Sigmoid colon (tissue), 7 donors: ENCODE measurements around the gene TTC17. TPM values are rescaled to one million over a fixed set of nuclear protein-coding genes. Genes with fewer than 3 reads are reported as not detected.

ENCODE experiments used
- DNase-seq: peaks from one replicate; pipeline ENCODE4 v3.0.0-alpha.2; 2019
- H3K27ac ChIP-seq, 4 donors: fragments of 200-600 bp; sonication (generic); one replicate each; pipeline ENCODE4 v1.5.1; 2016 to 2019; ENCODE audit warnings: mild to moderate bottlenecking in 1 of 4
- H3K27me3 ChIP-seq, 3 donors: fragments of 200-600 bp; sonication (generic); one replicate each; pipeline ENCODE4 v1.5.1; 2019; ENCODE audit warnings: mild to moderate bottlenecking in 1 of 3
- H3K36me3 ChIP-seq, 4 donors: fragments of 200-600 bp; sonication (generic); one replicate each; pipeline ENCODE4 v1.5.1; 2016 to 2019
- H3K4me1 ChIP-seq, 4 donors: fragments of 200-600 bp; sonication (generic); one replicate each; pipeline ENCODE4 v1.5.1; 2017 to 2019
- H3K4me3 ChIP-seq, 4 donors: fragments of 200-600 bp; sonication (generic); one replicate each; pipeline ENCODE4 v1.5.1; 2017 to 2019; ENCODE audit warnings: mild to moderate bottlenecking in 2 of 4, moderate library complexity in 1 of 4
- H3K9me3 ChIP-seq, 4 donors: fragments of 200-600 bp in 3 of 4; sonication (generic) in 3 of 4; one replicate each; pipeline versions ENCODE4 v1.5.1 to v1.6.1; 2013 to 2019
- EP300 ChIP-seq, 4 donors: sonication (generic); formaldehyde crosslinking; IDR thresholded peaks; one replicate each; pipeline ENCODE4 v1.6.1; 2017; ENCODE audit warnings: antibody characterized with exemption in 4 of 4
- POLR2A ChIP-seq, 2 donors: fragments of 450-650 bp; IDR thresholded peaks; one replicate each; pipeline ENCODE4 v1.6.1; 2016; ENCODE audit warnings: antibody characterized with exemption in 2 of 2, mild to moderate bottlenecking in 2 of 2, moderate library complexity in 2 of 2
- POLR2AphosphoS5 ChIP-seq, 4 donors: sonication (generic); formaldehyde crosslinking; IDR thresholded peaks; one replicate each; pipeline ENCODE4 v1.6.1; 2017; ENCODE audit warnings: antibody characterized with exemption in 4 of 4
- WGBS, 2 donors: extraction: QIAGEN DNeasy Blood & Tissue Kit; methylation state at CpG; one replicate each; pipeline ENCODE4 v1.1.7; 2013; 5-methylcytosine and 5-hydroxymethylcytosine counted together
- intact Hi-C: fragments of 100-400 bp; cut with DNase I; formaldehyde crosslinking; loops from one replicate; pipeline ENCODE4 v1.15.1; 2023
- polyA plus RNA-seq, 3 donors: library from polyadenylated mRNA; stranded (reverse); fragments of 200-250 nt; gene quantifications; one replicate each; pipeline ENCODE4 v1.2.3, GENCODE V29; 2013
- total RNA-seq, 4 donors: library from RNA; depleted of rRNA; stranded (reverse); fragments of >200 nt; gene quantifications; one replicate each; pipeline ENCODE4 v1.1.0, GENCODE V29; 2016
- TF ChIP-seq, protein P1 (sequence below), 4 experiments: fragments of 450-650 bp in 3 of 4; fragments of 200-600 bp in 1 of 4; IDR thresholded peaks; one replicate each; pipeline ENCODE4 v1.5.1; 2016 to 2019; ENCODE audit warnings: antibody characterized with exemption in 4 of 4, mild to moderate bottlenecking in 3 of 4, moderate library complexity in 2 of 4
- donor health status: healthy with polysubstance abuse.
- donor health status: Bipolar disorder and iron deficiency.
- donor health status: healthy.

TTC17 gene
- total and polyA plus RNA-seq, 7 donors = 8.4 to 102 (median 79.2) TPM

DNA sequence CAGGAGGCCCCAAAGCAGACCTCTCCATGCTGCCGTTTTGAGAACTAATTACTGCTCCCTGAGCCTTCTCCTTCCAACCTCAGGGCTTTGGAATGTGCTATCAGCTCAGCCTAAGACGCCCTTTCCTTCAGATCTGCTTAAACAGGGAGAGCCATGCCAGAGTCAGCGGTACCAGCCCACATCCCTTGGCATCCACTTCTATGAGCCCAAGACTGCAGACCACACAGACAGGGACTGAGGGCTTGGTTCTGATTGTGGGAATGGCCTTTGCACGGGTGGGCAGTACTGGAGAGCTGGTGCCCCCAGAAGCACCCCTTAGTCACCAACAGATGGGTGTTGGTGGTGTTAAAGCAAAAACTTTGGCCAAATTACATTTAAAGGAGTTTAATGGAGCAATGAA is 146.5 kb downstream of the TTC17 start:
- no peaks in the 10 kb centered on the region for H3K9me3 ChIP-seq
- no peaks in the 10 kb centered on the region for H3K36me3 ChIP-seq
- TF ChIP-seq POLR2A (IDR thresholded peaks at IDR 0.05) (no peak), EP300 (IDR thresholded peaks at IDR 0.05) (no peak), POLR2AphosphoS5 (IDR thresholded peaks at IDR 0.05) (no peak)
- TF ChIP-seq, protein P1, sequence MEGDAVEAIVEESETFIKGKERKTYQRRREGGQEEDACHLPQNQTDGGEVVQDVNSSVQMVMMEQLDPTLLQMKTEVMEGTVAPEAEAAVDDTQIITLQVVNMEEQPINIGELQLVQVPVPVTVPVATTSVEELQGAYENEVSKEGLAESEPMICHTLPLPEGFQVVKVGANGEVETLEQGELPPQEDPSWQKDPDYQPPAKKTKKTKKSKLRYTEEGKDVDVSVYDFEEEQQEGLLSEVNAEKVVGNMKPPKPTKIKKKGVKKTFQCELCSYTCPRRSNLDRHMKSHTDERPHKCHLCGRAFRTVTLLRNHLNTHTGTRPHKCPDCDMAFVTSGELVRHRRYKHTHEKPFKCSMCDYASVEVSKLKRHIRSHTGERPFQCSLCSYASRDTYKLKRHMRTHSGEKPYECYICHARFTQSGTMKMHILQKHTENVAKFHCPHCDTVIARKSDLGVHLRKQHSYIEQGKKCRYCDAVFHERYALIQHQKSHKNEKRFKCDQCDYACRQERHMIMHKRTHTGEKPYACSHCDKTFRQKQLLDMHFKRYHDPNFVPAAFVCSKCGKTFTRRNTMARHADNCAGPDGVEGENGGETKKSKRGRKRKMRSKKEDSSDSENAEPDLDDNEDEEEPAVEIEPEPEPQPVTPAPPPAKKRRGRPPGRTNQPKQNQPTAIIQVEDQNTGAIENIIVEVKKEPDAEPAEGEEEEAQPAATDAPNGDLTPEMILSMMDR (IDR thresholded peaks at IDR 0.05) = no peak
- H3K4me3 ChIP-seq = no peak overlapping the region
- intact Hi-C loops = no loop called here
- no peak overlapping the region for H3K27ac ChIP-seq
- no peaks in the 10 kb centered on the region for H3K27me3 ChIP-seq
- H3K4me1 ChIP-seq = no peaks in the 10 kb centered on the region
- 77 to 81% methylated on average over 4 of the region's 4 CpGs for WGBS, 2 donors
- DNase-seq = no peak

DNA sequence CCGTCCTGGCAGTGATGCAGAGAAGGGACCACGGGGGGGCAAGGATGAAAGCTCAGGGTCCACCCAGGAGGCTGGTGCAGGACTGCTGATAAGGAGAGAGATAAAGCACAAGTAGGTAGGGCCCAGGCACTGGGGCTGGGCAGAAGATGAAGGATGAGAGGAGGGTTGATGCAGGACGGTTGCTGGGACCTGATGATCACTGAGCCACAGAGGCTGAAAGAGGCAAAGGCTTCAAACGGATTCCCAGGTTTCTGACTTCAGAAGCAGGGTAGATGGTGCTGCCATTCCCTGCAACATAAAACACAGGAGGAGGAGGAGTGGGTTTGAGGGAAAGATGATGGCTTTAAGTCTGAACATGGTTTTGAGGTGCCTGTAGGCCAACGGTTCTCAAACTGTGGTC is 148.5 kb downstream of the TTC17 start:
- Histone ChIP-seq H3K36me3 (no peaks in the 10 kb centered on the region), H3K27ac (no peak overlapping the region), H3K9me3 (no peaks in the 10 kb centered on the region), H3K4me3 (no peak overlapping the region), H3K27me3 (no peaks in the 10 kb centered on the region), H3K4me1 (no peaks in the 10 kb centered on the region)
- WGBS, 2 donors = 81 to 85% methylated on average over 5 of the region's 5 CpGs
- TF ChIP-seq, protein P1 (IDR thresholded peaks at IDR 0.05) = no peak
- TF ChIP-seq EP300 (IDR thresholded peaks at IDR 0.05) (no peak), POLR2A (IDR thresholded peaks at IDR 0.05) (no peak), POLR2AphosphoS5 (IDR thresholded peaks at IDR 0.05) (no peak)
- DNase-seq = no peak
- intact Hi-C loops = no loop called here

DNA sequence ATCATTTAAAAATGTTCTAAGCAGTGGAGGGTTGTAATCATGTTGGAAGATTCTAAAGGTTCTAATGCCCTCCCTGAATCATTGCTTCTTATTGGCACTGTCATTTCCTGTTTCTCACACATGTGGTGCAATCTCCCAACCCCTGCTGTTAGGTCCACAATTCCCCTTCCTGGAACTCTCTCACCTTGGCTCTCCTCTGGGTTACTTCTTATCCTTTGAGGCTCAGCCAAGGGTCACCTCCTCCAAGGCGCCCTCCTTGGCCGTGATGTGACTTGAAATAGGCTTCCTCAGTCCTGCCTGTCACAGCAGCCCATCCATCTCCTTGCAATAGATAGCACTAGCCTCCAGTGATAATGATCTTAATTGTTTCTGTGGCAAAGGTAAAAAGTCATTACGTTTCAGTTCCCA is 149.8 kb downstream of the TTC17 start:
- DNase-seq = no peak
- no peaks in the 10 kb centered on the region for H3K9me3 ChIP-seq
- H3K4me1 ChIP-seq = no peaks in the 10 kb centered on the region
- WGBS, 2 donors = 9 to 33% methylated on average over 3 of the region's 3 CpGs
- intact Hi-C loops = no loop called here
- H3K4me3 ChIP-seq = no peak overlapping the region
- H3K27ac ChIP-seq = no peak overlapping the region
- H3K36me3 ChIP-seq = no peaks in the 10 kb centered on the region
- no peaks in the 10 kb centered on the region for H3K27me3 ChIP-seq
- TF ChIP-seq EP300 (IDR thresholded peaks at IDR 0.05) (no peak), POLR2AphosphoS5 (IDR thresholded peaks at IDR 0.05) (no peak), POLR2A (IDR thresholded peaks at IDR 0.05) (no peak)

DNA sequence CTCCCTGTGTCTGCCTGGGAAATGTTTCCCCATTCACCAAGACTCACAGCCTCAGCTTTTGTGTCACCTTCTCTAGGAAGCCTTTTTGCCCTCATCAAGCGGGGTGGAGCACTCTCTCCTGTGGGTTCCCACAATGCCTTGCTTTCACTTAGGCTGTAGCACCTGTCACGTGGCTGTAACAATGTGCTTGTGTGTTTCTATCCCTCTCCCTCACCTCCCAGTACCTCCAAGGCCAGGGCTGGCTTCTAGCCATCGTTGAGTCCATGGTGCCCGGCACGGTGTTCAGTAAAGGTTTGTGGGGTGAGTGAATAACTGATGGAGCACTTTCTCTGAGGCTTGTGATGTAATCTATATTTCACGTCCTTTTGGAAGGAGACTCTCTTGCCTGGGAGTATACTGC is 153.2 kb downstream of the TTC17 start:
- no peaks in the 10 kb centered on the region for H3K9me3 ChIP-seq
- intact Hi-C loops = no loop called here
- no peaks in the 10 kb centered on the region for H3K4me1 ChIP-seq
- no peak for TF ChIP-seq POLR2AphosphoS5 (IDR thresholded peaks at IDR 0.05)
- TF ChIP-seq, protein P1 (IDR thresholded peaks at IDR 0.05) = no peak
- no peak for TF ChIP-seq POLR2A (IDR thresholded peaks at IDR 0.05)
- TF ChIP-seq EP300 (IDR thresholded peaks at IDR 0.05) = no peak
- H3K4me3 ChIP-seq = no peak overlapping the region
- no peak for DNase-seq
- no peaks in the 10 kb centered on the region for H3K27me3 ChIP-seq
- H3K27ac ChIP-seq = no peak overlapping the region
- WGBS, 2 donors = 81 to 89% methylated on average over 6 of the region's 6 CpGs
- H3K36me3 ChIP-seq = no peaks in the 10 kb centered on the region

DNA sequence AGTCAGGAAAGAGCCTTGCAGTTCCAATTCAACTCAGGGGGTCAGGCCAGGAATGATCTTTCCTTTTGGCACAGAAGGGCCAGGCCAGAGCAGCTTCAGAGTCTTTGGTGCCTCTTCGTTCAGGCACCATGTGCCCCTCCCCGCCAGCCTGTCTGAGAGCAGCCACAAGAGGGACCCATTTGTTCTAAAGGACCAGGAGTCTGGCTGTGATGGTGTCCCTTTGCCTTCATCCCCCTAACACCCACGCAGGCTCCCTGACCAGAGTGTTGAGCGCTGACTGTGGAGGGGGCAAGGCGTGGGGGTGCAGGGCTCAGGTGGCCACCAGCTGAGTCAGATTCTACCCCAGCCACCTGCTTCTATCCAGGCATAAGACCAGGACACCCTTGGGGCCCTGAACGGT is 156.4 kb downstream of the TTC17 start:
- intact Hi-C loops = no loop called here
- Histone ChIP-seq H3K4me3 (no peak overlapping the region), H3K36me3 (no peaks in the 10 kb centered on the region), H3K27me3 (no peaks in the 10 kb centered on the region), H3K9me3 (no peaks in the 10 kb centered on the region), H3K27ac (no peak overlapping the region), H3K4me1 (no peaks in the 10 kb centered on the region)
- no peak for DNase-seq
- WGBS, 2 donors = 76 to 84% methylated on average over 6 of the region's 6 CpGs
- no peak for TF ChIP-seq POLR2AphosphoS5 (IDR thresholded peaks at IDR 0.05)
- TF ChIP-seq POLR2A (IDR thresholded peaks at IDR 0.05) = no peak
- no peak for TF ChIP-seq EP300 (IDR thresholded peaks at IDR 0.05)
- TF ChIP-seq, protein P1 (IDR thresholded peaks at IDR 0.05) = no peak
